Measurements from ENCODE around the gene LRRC73.

DNA sequence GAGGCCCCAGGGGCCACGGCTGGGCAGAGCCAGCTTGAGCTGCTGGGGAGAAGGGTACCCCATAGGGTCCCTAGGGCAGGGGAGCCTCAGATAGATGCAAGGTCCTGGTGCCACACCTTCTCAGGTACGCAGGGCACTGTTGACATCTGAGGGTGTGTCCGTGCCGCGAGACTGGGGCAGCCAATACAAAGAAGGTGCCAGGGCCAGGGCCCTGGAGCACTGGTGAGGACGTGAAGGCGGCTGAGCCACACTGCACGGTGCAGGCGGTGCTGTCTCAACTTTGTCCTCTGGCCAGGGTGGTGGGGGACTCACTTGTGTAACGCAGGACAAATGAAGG, 649 bp upstream of the LRRC73 start:
- TF ChIP-seq, protein P1, sequence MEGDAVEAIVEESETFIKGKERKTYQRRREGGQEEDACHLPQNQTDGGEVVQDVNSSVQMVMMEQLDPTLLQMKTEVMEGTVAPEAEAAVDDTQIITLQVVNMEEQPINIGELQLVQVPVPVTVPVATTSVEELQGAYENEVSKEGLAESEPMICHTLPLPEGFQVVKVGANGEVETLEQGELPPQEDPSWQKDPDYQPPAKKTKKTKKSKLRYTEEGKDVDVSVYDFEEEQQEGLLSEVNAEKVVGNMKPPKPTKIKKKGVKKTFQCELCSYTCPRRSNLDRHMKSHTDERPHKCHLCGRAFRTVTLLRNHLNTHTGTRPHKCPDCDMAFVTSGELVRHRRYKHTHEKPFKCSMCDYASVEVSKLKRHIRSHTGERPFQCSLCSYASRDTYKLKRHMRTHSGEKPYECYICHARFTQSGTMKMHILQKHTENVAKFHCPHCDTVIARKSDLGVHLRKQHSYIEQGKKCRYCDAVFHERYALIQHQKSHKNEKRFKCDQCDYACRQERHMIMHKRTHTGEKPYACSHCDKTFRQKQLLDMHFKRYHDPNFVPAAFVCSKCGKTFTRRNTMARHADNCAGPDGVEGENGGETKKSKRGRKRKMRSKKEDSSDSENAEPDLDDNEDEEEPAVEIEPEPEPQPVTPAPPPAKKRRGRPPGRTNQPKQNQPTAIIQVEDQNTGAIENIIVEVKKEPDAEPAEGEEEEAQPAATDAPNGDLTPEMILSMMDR (conservative IDR thresholded peaks at IDR 0.05; ENCODE audit: low read depth, low read length) = no peak
- TF ChIP-seq EZH2 (IDR thresholded peaks at IDR 0.05; ENCODE audit: borderline replicate concordance, low read depth, low read length, poor library complexity, severe bottlenecking) = no peak

Data from A673 (cell line).